Endothelial cell of umbilical vein (primary cell): ENCODE measurements around the gene GRWD1. TPM values are rescaled to one million over a fixed set of nuclear protein-coding genes. Genes with fewer than 3 reads are reported as not detected.

ENCODE experiments used
- BruUV-seq: library from RNA; stranded (reverse); fragments of 400-500 nt; replicated peaks from 2 replicates; lab custom pipeline; 2021; lab: Mats Ljungman, UMichigan
- CTCF ChIA-PET: fragments of 300-600, 350-600 bp; sonication (Branson Sonifier 250); formaldehyde crosslinking; loops from one replicate; lab custom pipeline; 2021; ENCODE audit warnings: antibody characterized with exemption, inconsistent platforms; lab: Charles Lee
- POLR2A ChIA-PET: fragments of 300-600, 350-600 bp; sonication (Branson Sonifier 250); formaldehyde crosslinking; loops from one replicate; lab custom pipeline; 2021; ENCODE audit warnings: antibody characterized with exemption, inconsistent platforms; lab: Charles Lee
- DNase-seq: peaks from one replicate; pipeline ENCODE4 v3.0.0-alpha.2; 2011; ENCODE audit warnings: low read depth, low spot score
- FAIRE-seq: peaks from 2 replicates; lab custom pipeline; 2011; peaks lifted over from hg19 to GRCh38; lab: Jason Lieb, UNC
- H2AFZ ChIP-seq: 2 replicates; pipeline ENCODE4 v1.6.0; 2012; ENCODE audit warnings: low read depth, low read length, control low read depth, inconsistent platforms
- H3K27ac ChIP-seq: 2 replicates; pipeline ENCODE4 v1.5.1; 2011; ENCODE audit warnings: low read depth, mild to moderate bottlenecking, control low read depth, low read length, moderate library complexity; ENCODE audit not compliant: insufficient read depth
- H3K27me3 ChIP-seq, 2 experiments: 2 replicates each; pipeline versions ENCODE4 v1.6.0 to v1.6.1; 2011; ENCODE audit warnings: low read length in 2 of 2, mixed read lengths in 1 of 2; ENCODE audit not compliant: control insufficient read depth in 2 of 2, insufficient read depth in 2 of 2
- H3K36me3 ChIP-seq, 2 experiments: 2 replicates in 1 of 2; 3 replicates in 1 of 2; pipeline ENCODE4 v1.5.1; 2011; ENCODE audit warnings: low read length in 2 of 2, mild to moderate bottlenecking in 1 of 2, moderate library complexity in 1 of 2; ENCODE audit not compliant: control insufficient read depth in 2 of 2, insufficient read depth in 2 of 2; ENCODE audit errors: extremely low read depth in 1 of 2
- H3K4me1 ChIP-seq: 3 replicates; pipeline ENCODE4 v1.5.1; 2011; ENCODE audit warnings: mild to moderate bottlenecking, low read length; ENCODE audit not compliant: control insufficient read depth, insufficient read depth; ENCODE audit errors: extremely low read depth
- H3K4me2 ChIP-seq: 2 replicates; pipeline ENCODE4 v1.6.1; 2011; ENCODE audit warnings: low read length, control low read depth, mixed read lengths; ENCODE audit not compliant: insufficient read depth
- H3K4me3 ChIP-seq, 3 experiments: fragments of 200-600 bp in 1 of 3; sonication (generic), shearing (Covaris generic) in 1 of 3; replicated peaks in 1 of 3; 2 replicates each; pipeline ENCODE4 v1.5.1; 2011 to 2016; ENCODE audit warnings: control low read depth in 3 of 3, low read length in 3 of 3, mild to moderate bottlenecking in 2 of 3, inconsistent platforms in 1 of 3, low read depth in 1 of 3, moderate library complexity in 1 of 3; ENCODE audit not compliant: insufficient read depth in 1 of 3
- H3K79me2 ChIP-seq: 2 replicates; pipeline ENCODE4 v1.6.0; 2012; ENCODE audit warnings: low read length, inconsistent platforms; ENCODE audit not compliant: control insufficient read depth, insufficient read depth
- H3K9ac ChIP-seq: replicated peaks from 2 replicates; pipeline ENCODE3; 2011; ENCODE audit warnings: low read length, control low read depth; ENCODE audit not compliant: insufficient read depth; ENCODE audit errors: extremely low read depth
- H3K9me1 ChIP-seq: replicated peaks from 3 replicates; pipeline ENCODE4 v1.6.0; 2011; ENCODE audit warnings: mild to moderate bottlenecking, low read length; ENCODE audit not compliant: control insufficient read depth, insufficient read depth; ENCODE audit errors: extremely low read depth
- H3K9me3 ChIP-seq: replicated peaks from 2 replicates; pipeline ENCODE4 v1.5.1; 2012; ENCODE audit warnings: low read length, inconsistent platforms; ENCODE audit not compliant: control insufficient read depth, insufficient read depth
- H4K20me1 ChIP-seq: replicated peaks from 2 replicates; pipeline ENCODE3; 2011; ENCODE audit warnings: mild to moderate bottlenecking, low read length; ENCODE audit not compliant: control insufficient read depth, insufficient read depth; ENCODE audit errors: extremely low read depth
- CTCF ChIP-seq, 2 donors: IDR thresholded peaks; 1 replicate in 1 of 2; 2 replicates in 1 of 2; pipeline ENCODE4 v1.5.1; 2011; ENCODE audit warnings: low read length in 2 of 2, mild to moderate bottlenecking in 2 of 2, moderate library complexity in 2 of 2, control low read depth in 1 of 2, inconsistent platforms in 1 of 2, low read depth in 1 of 2; ENCODE audit not compliant: insufficient read depth in 1 of 2; ENCODE audit errors: extremely low read depth in 1 of 2
- EZH2 ChIP-seq: IDR thresholded peaks from 2 replicates; pipeline ENCODE4 v1.6.1; 2012; ENCODE audit warnings: borderline replicate concordance, low read depth, mild to moderate bottlenecking, moderate library complexity, low read length, inconsistent platforms; ENCODE audit not compliant: severe bottlenecking
- FOS ChIP-seq: IDR thresholded peaks from 2 replicates; pipeline ENCODE4 v1.6.1; 2011; ENCODE audit warnings: mild to moderate bottlenecking, low read length, moderate library complexity, borderline replicate concordance; ENCODE audit not compliant: insufficient read depth
- JUN ChIP-seq: IDR thresholded peaks from 2 replicates; pipeline ENCODE4 v1.6.1; 2011; ENCODE audit warnings: borderline replicate concordance, low read depth; ENCODE audit not compliant: insufficient read length, insufficient read depth
- MAX ChIP-seq: IDR thresholded peaks from 2 replicates; pipeline ENCODE4 v1.6.1; 2011; ENCODE audit not compliant: insufficient read depth, insufficient read length
- MYC ChIP-seq: IDR thresholded peaks from one replicate; pipeline ENCODE4 v1.6.1; 2011; ENCODE audit warnings: mild to moderate bottlenecking, low read depth, low read length
- POLR2A ChIP-seq: IDR thresholded peaks from 2 replicates; pipeline ENCODE4 v1.6.1; 2012; ENCODE audit warnings: low read depth, mild to moderate bottlenecking, control low read depth, low read length
- dilution Hi-C: fragments of 300-500 bp; cut with MboI; formaldehyde crosslinking; loops from one replicate; pipeline ENCODE4 v1.15.0; 2019; ENCODE audit warnings: low sequenced_read_pairs; ENCODE audit not compliant: extremely low pct_ligation_motif_present
- intact Hi-C: fragments of 100-400 bp; cut with micrococcal nuclease; formaldehyde crosslinking; loops from one replicate; pipeline ENCODE4 v1.10.0; 2022
- polyA plus RNA-seq, 4 experiments: library from polyadenylated mRNA; depleted of rRNA in 3 of 4; stranded (reverse) in 3 of 4; unstranded in 1 of 4; fragments of >200 nt; gene quantifications; 2 replicates each; pipeline versions ENCODE4 v1.2.1 to v1.2.3, GENCODE V29; 2011 to 2012; ENCODE audit warnings: missing spikeins in 1 of 4
- total RNA-seq: library from RNA; stranded (reverse); gene quantifications from 2 replicates; pipeline ENCODE4 v1.2.3, GENCODE V29; 2021

Gene GRWD1
- total and polyA plus RNA-seq, 2 donors (not counting 3 experiments of a cell fraction or from before 2014, with no cell fraction given) = 26.3 to 52.7 TPM

GRCh38 chr19:48465215-48465614, 19.4 kb downstream of the GRWD1 start:
- Histone ChIP-seq H3K4me2 (no peak overlapping the region), H3K9me1 (no peaks in the 10 kb centered on the region), H2AFZ (no peak overlapping the region), H3K79me2 (peaks cover 6% of the 10 kb centered on the region), H4K20me1 (no peaks in the 10 kb centered on the region), H3K4me1 (peaks cover 4% of the 10 kb centered on the region), H3K36me3 (no peaks in the 10 kb centered on the region), H3K9me3 (no peaks in the 10 kb centered on the region), H3K9ac (no peak overlapping the region), H3K27me3 (no peaks in the 10 kb centered on the region), H3K27ac (no peak overlapping the region), H3K4me3 (no peak overlapping the region)
- DNase-seq = no peak
- intact Hi-C loops = no loop called here
- dilution Hi-C loops = no loop called here
- TF ChIP-seq FOS (no peak), JUN (no peak), CTCF (IDR thresholded peaks at IDR 0.05; ENCODE audit: extremely low read depth in 1 of 2, insufficient read depth in 1 of 2, low read depth in 1 of 2, low read length in 2 of 2) (no peak), POLR2A (no peak), MAX (no peak), MYC (no peak), EZH2 (no peak)
- CTCF ChIA-PET = no interaction called here
- no TSS peak for BruUV-seq
- POLR2A ChIA-PET = no interaction called here
- FAIRE-seq = no peak
